NCI-H774 (cell line): Measurements from ENCODE around the gene DNAH17.
A peak's percentile ranks its signal among the peaks of the same experiment; 100 is the strongest.

ENCODE experiments used
- DNase-seq: peaks from one replicate; lab custom pipeline; 2025; lab: John Stamatoyannopoulos, UW

DNAH17 gene

GRCh38 chr17:78602246-78602645 lies 25.1 kb upstream of the DNAH17 start:
- DNase-seq: no peak

- DNase-seq: no peak
Observed at GRCh38 chr17:78601577-78602190, 24.5 kb upstream of the DNAH17 start.

- DNase-seq: no peak
Observed at GRCh38 chr17:78600181-78600721, 23.1 kb upstream of the DNAH17 start.

GRCh38 chr17:78599419-78599818 lies 22.2 kb upstream of the DNAH17 start:
- no peak for DNase-seq

GRCh38 chr17:78598013-78598471 lies 20.8 kb upstream of the DNAH17 start:
- no peak for DNase-seq

GRCh38 chr17:78596871-78597764 lies 19.9 kb upstream of the DNAH17 start:
- DNase-seq: no peak

- DNase-seq: no peak
Observed at GRCh38 chr17:78595135-78595810, 18.1 kb upstream of the DNAH17 start.

- DNase-seq: no peak
Observed at GRCh38 chr17:78592991-78593329, 15.8 kb upstream of the DNAH17 start.

- no peak for DNase-seq
Observed at GRCh38 chr17:78591263-78591671, 14.1 kb upstream of the DNAH17 start.

- no peak for DNase-seq
Observed at GRCh38 chr17:78589885-78590284, 12.7 kb upstream of the DNAH17 start.

- no peak for DNase-seq
Observed at GRCh38 chr17:78589031-78589675, 12.0 kb upstream of the DNAH17 start.

GRCh38 chr17:78588258-78589030 lies 11.2 kb upstream of the DNAH17 start:
- no peak for DNase-seq

- DNase-seq: no peak
Observed at GRCh38 chr17:78585006-78585630, 7.9 kb upstream of the DNAH17 start.

GRCh38 chr17:78583091-78583490 lies 5.9 kb upstream of the DNAH17 start:
- DNase-seq: no peak

- no peak for DNase-seq
Observed at GRCh38 chr17:78581304-78581703, 4.1 kb upstream of the DNAH17 start.

- DNase-seq: no peak
Observed at GRCh38 chr17:78580277-78580804, 3.1 kb upstream of the DNAH17 start.

- DNase-seq: no peak
Observed at GRCh38 chr17:78576389-78577112, 645 bp downstream of the DNAH17 start.

GRCh38 chr17:78575899-78576298 lies 1.3 kb downstream of the DNAH17 start:
- DNase-seq: no peak

GRCh38 chr17:78575340-78575739 lies 1.9 kb downstream of the DNAH17 start:
- no peak for DNase-seq

- DNase-seq: peak; percentile 37
Observed at GRCh38 chr17:78573955-78574354, 3.2 kb downstream of the DNAH17 start.
